Measurements from ENCODE around the gene ARHGAP27. TPM values are rescaled to one million over a fixed set of nuclear protein-coding genes. Genes with fewer than 3 reads are reported as not detected.
"Not testable (repeated sequence)": the region's sequence is repeated elsewhere in the genome, so short reads cannot be mapped to it uniquely, and the experiment has no call there.

Gene ARHGAP27, protein sequence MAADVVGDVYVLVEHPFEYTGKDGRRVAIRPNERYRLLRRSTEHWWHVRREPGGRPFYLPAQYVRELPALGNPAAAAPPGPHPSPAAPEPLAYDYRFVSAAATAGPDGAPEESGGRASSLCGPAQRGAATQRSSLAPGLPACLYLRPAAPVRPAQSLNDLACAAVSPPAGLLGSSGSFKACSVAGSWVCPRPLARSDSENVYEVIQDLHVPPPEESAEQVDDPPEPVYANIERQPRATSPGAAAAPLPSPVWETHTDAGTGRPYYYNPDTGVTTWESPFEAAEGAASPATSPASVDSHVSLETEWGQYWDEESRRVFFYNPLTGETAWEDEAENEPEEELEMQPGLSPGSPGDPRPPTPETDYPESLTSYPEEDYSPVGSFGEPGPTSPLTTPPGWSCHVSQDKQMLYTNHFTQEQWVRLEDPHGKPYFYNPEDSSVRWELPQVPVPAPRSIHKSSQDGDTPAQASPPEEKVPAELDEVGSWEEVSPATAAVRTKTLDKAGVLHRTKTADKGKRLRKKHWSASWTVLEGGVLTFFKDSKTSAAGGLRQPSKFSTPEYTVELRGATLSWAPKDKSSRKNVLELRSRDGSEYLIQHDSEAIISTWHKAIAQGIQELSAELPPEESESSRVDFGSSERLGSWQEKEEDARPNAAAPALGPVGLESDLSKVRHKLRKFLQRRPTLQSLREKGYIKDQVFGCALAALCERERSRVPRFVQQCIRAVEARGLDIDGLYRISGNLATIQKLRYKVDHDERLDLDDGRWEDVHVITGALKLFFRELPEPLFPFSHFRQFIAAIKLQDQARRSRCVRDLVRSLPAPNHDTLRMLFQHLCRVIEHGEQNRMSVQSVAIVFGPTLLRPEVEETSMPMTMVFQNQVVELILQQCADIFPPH
- total RNA-seq: 27.9 and 78.1 TPM in 2 replicates
- polyA plus RNA-seq: 21.1 and 24.4 TPM in 2 replicates

DNA sequence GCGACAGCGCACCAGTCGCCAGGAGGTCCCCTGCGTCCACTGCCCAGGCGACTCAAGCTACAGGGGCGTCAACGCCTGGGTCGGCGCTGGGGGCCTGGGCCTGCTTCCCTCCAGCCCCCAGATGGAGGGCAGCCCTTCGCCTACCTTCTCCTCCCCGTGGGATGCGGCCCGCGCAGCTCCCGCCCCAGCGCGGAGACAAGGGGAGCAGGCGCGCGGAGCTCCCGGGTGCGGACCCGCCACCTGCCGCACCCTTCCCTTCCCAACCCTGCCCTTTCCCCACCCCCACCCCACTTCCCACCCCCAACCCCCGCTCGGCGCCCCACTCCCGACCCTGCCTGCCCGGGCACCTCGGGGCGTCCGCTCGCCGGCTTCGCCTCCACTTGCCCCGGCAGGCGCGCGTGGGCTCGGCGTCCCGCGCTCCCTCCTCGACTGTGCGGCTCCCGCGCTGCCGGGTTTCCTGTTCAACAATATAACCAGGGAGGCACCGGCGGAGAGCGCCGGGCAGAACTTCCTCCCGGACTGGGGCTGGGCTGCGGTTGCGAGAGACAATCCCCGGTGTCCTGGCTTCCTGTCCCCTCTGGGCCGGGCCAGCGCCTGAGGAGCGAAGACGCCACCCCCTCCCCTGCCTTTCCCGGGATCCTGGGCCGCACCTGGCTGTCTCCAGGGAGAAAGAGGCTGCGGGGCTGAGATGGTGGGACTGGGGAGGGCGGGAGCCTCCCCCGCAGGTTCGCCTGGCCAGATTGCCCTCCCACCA, at the start of gene ARHGAP27:
ARHGAP27 (minus strand) TSS at position 466 of the 754 bp plus-strand sequence. CDS start 2,591 bp downstream, outside the sequence.
- Histone ChIP-seq H3K4me3 (peak within 1 kb of the TSS; percentile 32), H3K9me3 (ENCODE audit: low read depth) (no peaks in the 10 kb centered on the region), H3K4me1 (ENCODE audit: insufficient read depth) (peaks cover 32% of the 10 kb centered on the region), H3K79me2 (no peaks in the 10 kb centered on the region), H3K4me2 (peak within 1 kb of the TSS; percentile 98), H3K27ac (peak within 1 kb of the TSS; percentile 72), H3K9me2 (replicated peaks; ENCODE audit: insufficient read depth) (no peaks in the 10 kb centered on the region), H4K20me1 (ENCODE audit: insufficient read depth, poor library complexity, severe bottlenecking) (no peaks in the 10 kb centered on the region), H3K27me3 (peaks cover 35% of the 10 kb centered on the region), H2AFZ (peak within 1 kb of the TSS; percentile 50), H3K36me3 (replicated peaks; ENCODE audit: insufficient read depth, low read depth) (no peaks in the 10 kb centered on the region)
- no peak for TF ChIP-seq EZH2 (IDR thresholded peaks at IDR 0.05; ENCODE audit: borderline replicate concordance)
- TF ChIP-seq, protein P1, sequence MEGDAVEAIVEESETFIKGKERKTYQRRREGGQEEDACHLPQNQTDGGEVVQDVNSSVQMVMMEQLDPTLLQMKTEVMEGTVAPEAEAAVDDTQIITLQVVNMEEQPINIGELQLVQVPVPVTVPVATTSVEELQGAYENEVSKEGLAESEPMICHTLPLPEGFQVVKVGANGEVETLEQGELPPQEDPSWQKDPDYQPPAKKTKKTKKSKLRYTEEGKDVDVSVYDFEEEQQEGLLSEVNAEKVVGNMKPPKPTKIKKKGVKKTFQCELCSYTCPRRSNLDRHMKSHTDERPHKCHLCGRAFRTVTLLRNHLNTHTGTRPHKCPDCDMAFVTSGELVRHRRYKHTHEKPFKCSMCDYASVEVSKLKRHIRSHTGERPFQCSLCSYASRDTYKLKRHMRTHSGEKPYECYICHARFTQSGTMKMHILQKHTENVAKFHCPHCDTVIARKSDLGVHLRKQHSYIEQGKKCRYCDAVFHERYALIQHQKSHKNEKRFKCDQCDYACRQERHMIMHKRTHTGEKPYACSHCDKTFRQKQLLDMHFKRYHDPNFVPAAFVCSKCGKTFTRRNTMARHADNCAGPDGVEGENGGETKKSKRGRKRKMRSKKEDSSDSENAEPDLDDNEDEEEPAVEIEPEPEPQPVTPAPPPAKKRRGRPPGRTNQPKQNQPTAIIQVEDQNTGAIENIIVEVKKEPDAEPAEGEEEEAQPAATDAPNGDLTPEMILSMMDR (IDR thresholded peaks at IDR 0.05; ENCODE audit: poor library complexity): no peak
- TF ChIP-seq EZH2phosphoT487 (IDR thresholded peaks at IDR 0.05; ENCODE audit: low read depth, severe bottlenecking, unreplicated experiment): no peak
- DNase-seq (ENCODE audit: low spot score): peak; percentile 50
- 3% methylated on average over 39 of the region's 66 CpGs for WGBS (ENCODE audit: low lambda C conversion rate, missing lambda C conversion rate)

DNA sequence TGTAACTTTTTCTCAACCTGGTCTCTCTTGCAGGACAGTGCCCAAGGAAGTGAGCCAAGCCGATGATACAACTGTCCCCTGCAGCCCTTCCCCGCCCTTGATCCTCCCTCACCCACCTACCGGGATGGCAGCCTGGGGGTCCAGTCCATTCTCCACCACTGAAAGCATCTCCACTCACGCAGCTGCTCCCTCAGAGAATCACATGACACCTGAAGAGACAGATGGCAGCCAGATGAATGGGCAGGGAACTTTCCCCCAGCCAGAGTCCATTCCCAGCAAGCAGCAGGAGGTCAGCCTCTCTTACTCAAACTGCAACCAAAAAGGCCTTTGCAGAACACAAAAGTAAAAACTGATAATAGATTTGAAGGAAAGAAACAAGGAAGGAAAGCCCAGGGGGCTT, 49.6 kb upstream of the ARHGAP27 start:
- H3K27me3 ChIP-seq; H3K4me2 ChIP-seq; H3K4me1 ChIP-seq (ENCODE audit: insufficient read depth); H3K36me3 ChIP-seq (replicated peaks; ENCODE audit: insufficient read depth, low read depth); H3K9me2 ChIP-seq (replicated peaks; ENCODE audit: insufficient read depth); H2AFZ ChIP-seq; H3K4me3 ChIP-seq; H3K79me2 ChIP-seq; H4K20me1 ChIP-seq (ENCODE audit: insufficient read depth, poor library complexity, severe bottlenecking); DNase-seq (ENCODE audit: low spot score); H3K9me3 ChIP-seq (ENCODE audit: low read depth): not testable (repeated sequence)
- WGBS (ENCODE audit: low lambda C conversion rate, missing lambda C conversion rate): 82% methylated on average over 3 of the region's 4 CpGs
- peak overlapping the region; percentile 31 for H3K27ac ChIP-seq

DNA sequence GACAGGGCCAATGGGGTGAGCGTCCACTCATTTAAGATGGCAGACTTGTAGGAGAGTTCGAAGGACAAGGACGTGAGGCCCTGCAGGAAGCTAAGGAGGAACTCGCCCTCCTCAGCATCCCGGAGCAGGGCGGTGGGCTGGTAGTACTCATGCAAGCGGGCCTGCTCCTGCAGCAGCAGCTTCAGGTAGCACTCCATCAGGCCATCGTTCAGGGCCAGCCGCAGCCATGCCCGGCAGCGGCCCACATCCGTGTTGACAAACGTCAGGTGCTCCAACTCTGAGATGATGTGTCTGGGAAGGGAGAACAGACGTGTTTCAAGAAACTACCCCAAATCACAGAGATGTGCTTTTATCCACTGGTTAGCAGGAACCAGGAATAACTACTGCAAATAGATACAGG, 42.8 kb upstream of the ARHGAP27 start:
- not testable (repeated sequence) for H3K4me1 ChIP-seq (ENCODE audit: insufficient read depth); H3K4me2 ChIP-seq; H3K4me3 ChIP-seq; H3K9me3 ChIP-seq (ENCODE audit: low read depth); H3K27me3 ChIP-seq; H2AFZ ChIP-seq; H3K9me2 ChIP-seq (replicated peaks; ENCODE audit: insufficient read depth); H3K79me2 ChIP-seq; DNase-seq (ENCODE audit: low spot score); H3K36me3 ChIP-seq (replicated peaks; ENCODE audit: insufficient read depth, low read depth); H3K27ac ChIP-seq; H4K20me1 ChIP-seq (ENCODE audit: insufficient read depth, poor library complexity, severe bottlenecking)
- WGBS (ENCODE audit: low lambda C conversion rate, missing lambda C conversion rate): 97% methylated on average over 13 of the region's 14 CpGs

DNA sequence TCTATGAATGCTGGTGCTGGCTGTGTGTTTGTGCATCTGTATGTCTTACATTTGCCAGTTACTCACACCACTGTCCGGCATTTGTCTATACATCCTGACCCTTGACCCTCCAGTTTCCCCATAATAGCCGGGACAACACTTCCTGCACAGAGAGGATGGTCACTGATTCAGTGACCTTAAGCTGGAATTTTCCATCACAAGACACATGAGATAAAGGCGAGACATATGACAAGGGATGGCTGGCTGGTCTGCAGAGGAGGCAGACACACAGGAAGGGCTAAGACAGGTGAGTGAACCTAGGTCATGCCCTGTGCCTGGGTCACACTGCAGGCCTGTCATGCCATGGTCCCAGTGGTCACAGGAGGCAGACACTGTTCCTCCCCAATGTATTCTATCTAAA, 39.6 kb upstream of the ARHGAP27 start:
- H3K27ac ChIP-seq; H2AFZ ChIP-seq; DNase-seq (ENCODE audit: low spot score); H3K27me3 ChIP-seq; H3K4me3 ChIP-seq; H3K79me2 ChIP-seq; H3K36me3 ChIP-seq (replicated peaks; ENCODE audit: insufficient read depth, low read depth); H3K9me3 ChIP-seq (ENCODE audit: low read depth); H3K4me2 ChIP-seq; H3K9me2 ChIP-seq (replicated peaks; ENCODE audit: insufficient read depth); H3K4me1 ChIP-seq (ENCODE audit: insufficient read depth); H4K20me1 ChIP-seq (ENCODE audit: insufficient read depth, poor library complexity, severe bottlenecking): not testable (repeated sequence)
- WGBS (ENCODE audit: low lambda C conversion rate, missing lambda C conversion rate): 57% methylated on average over 3 of the region's 3 CpGs

DNA sequence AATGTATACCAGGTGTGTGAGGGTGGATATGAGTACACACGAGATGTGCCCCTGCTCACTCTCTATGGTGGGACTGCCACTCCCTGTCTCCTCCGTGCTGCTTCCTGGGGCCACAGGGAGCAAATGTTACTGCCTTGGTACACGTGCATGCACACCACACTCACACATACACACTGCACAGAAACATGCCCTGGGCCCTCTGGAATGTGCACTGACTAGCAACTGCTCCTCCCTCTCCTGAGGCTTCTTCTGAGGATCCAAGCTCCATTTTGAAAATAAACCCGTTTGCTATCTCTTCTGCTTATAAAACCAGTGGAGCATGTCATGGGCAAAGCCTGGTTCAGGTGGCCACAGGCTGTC, 36.5 kb upstream of the ARHGAP27 start:
- H3K9me3 ChIP-seq (ENCODE audit: low read depth); H3K4me2 ChIP-seq; H3K36me3 ChIP-seq (replicated peaks; ENCODE audit: insufficient read depth, low read depth); H3K4me1 ChIP-seq (ENCODE audit: insufficient read depth); DNase-seq (ENCODE audit: low spot score); H2AFZ ChIP-seq; H3K9me2 ChIP-seq (replicated peaks; ENCODE audit: insufficient read depth); H3K4me3 ChIP-seq; H3K79me2 ChIP-seq; H3K27ac ChIP-seq; H3K27me3 ChIP-seq; H4K20me1 ChIP-seq (ENCODE audit: insufficient read depth, poor library complexity, severe bottlenecking): not testable (repeated sequence)
- WGBS (ENCODE audit: low lambda C conversion rate, missing lambda C conversion rate): 72% methylated on average over 4 of the region's 4 CpGs

DNA sequence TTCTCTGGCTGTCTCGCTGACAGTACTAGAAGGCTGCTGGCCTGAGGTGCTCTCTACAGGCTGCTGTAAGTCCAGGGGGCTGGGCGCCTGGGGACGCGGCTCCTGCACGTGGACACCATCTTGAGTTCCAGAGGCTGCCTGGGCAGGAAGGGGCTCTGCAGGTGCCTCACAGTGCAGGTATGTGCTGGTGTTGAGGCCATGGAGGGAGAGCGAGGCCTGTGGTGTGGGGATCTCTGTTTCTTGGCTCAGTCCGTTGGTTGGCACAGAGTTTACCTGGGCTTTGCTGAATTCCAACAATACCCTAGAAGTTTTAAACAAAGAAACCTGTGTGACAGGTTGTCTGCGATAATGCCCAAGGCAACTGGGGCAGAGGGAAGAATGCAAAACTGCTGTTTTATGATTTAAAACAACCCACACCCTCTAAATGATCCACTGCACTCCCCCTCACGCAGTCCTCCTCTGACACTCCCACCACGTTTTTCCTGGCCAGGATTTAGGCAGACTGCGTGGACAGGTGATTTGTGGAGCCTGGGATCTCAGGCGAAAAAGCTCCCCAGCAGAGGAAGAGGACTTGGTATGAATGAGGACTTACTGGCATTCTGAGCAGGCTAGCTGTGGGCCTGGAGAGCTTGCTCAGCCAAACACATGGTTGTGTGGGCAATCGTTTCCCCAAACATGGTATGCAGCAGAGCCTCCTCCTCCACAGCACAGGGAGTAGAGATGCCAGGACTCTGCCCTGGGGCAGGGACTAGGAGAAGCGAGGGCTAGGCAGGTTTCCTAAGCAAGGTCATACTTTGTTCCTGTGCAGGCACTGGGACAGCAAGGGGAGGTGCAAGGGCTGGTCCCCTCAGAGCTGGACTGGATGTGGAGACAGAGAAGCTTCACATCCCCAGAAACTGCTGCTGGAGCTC, 35.9 kb upstream of the ARHGAP27 start:
- not testable (repeated sequence) for H3K79me2 ChIP-seq; H3K27me3 ChIP-seq; H3K27ac ChIP-seq; DNase-seq (ENCODE audit: low spot score); H3K9me3 ChIP-seq (ENCODE audit: low read depth); H4K20me1 ChIP-seq (ENCODE audit: insufficient read depth, poor library complexity, severe bottlenecking); H3K36me3 ChIP-seq (replicated peaks; ENCODE audit: insufficient read depth, low read depth); H2AFZ ChIP-seq; H3K4me1 ChIP-seq (ENCODE audit: insufficient read depth); H3K9me2 ChIP-seq (replicated peaks; ENCODE audit: insufficient read depth); H3K4me3 ChIP-seq; H3K4me2 ChIP-seq
- WGBS (ENCODE audit: low lambda C conversion rate, missing lambda C conversion rate): 86% methylated on average over 12 of the region's 14 CpGs

Measured in hepatocyte (in vitro differentiated cells).